Right lobe of liver (tissue), 4 donors: ENCODE measurements around the gene TCEAL6.

Experiments
- CTCF ChIP-seq, 4 donors: fragments of 200-600 bp in 3 of 4; fragments of 450-650 bp in 1 of 4; IDR thresholded peaks; one replicate each; pipeline versions ENCODE4 v1.5.1 to v1.8.0; 2016 to 2022; ENCODE audit warnings: antibody characterized with exemption in 4 of 4, mild to moderate bottlenecking in 2 of 4
- POLR2A ChIP-seq: fragments of 450-650 bp; IDR thresholded peaks from one replicate; pipeline ENCODE4 v1.6.1; 2017; ENCODE audit warnings: antibody characterized with exemption, mild to moderate bottlenecking
- donor health status: DM: no; HTN: no; CAD: no.
- donor health status: DM: no; HTN: no; CAD: no.
- donor health status: DM: no; HTN: yes; CAD: no.

- TF ChIP-seq CTCF (IDR thresholded peaks at IDR 0.05) (peak in 3 of 4 donors; percentile 20 to 27 (median 20)), POLR2A (no peak)
These were observed 12.1 kb upstream of the TCEAL6 start for GRCh38 chrX:102154218-102154860.
